Measurements from ENCODE around the gene COA4. TPM values are rescaled to one million over a fixed set of nuclear protein-coding genes. Genes with fewer than 3 reads are reported as not detected.

Gene COA4
- total RNA-seq, 1 experiment from 2014 or later, result 97.0 TPM

DNA sequence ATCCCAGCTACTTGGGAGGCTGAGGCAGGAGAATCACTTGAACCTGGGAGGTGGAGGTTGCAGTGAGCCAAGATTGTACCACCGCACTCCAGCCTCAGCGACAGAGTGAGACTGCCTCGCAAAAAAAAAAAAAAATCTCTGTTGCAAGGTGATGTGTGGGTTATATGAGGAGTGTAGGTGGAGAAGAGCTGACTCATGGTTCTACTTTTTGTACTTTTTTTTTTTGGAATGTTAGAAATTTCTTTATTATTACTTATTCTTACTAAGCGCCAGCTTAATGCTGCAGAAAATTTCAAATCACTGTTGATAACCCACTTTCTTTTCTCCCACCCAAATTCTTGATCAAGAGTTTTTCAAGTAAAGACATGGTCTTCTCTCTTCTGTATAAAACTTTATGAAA, 44.5 kb upstream of the COA4 start:
- Histone ChIP-seq H3K9me2 (ENCODE audit: insufficient read depth) (no peaks in the 10 kb centered on the region), H3K4me2 (ENCODE audit: low read length) (no peak overlapping the region), H2AFZ (ENCODE audit: low read depth, low read length, poor library complexity, severe bottlenecking) (no peak overlapping the region), H3K27me3 (ENCODE audit: insufficient read depth, low read length) (no peaks in the 10 kb centered on the region), H3K4me3 (replicated peaks in 1 of 2; ENCODE audit: low read depth in 1 of 2, low read length in 2 of 2) (no peak overlapping the region), H3K9me3 (ENCODE audit: control insufficient read depth in 1 of 2, insufficient read depth in 1 of 2, low read depth in 1 of 2, low read length in 2 of 2) (no peaks in the 10 kb centered on the region), H3K79me2 (ENCODE audit: insufficient read depth, low read length) (no peaks in the 10 kb centered on the region), H3K27ac (ENCODE audit: low read depth, low read length) (no peak overlapping the region), H3K4me1 (ENCODE audit: control insufficient read depth in 1 of 2, insufficient read depth in 2 of 2, low read length in 2 of 2) (no peaks in the 10 kb centered on the region), H4K20me1 (ENCODE audit: insufficient read depth) (no peaks in the 10 kb centered on the region), H3K36me3 (ENCODE audit: control insufficient read depth in 1 of 2, insufficient read depth in 2 of 2, low read length in 2 of 2) (no peaks in the 10 kb centered on the region; a peak in 1 of 4 replicates), H3K9ac (ENCODE audit: low read length) (no peak overlapping the region)
- CTCF ChIA-PET, result interaction anchor here (1.4 kb wide), 1 partner anchor 10 kb away, joined by 4 read pairs; no protein-coding TSS in a partner anchor
- no peak for DNase-seq (ENCODE audit: low read depth, low spot score)
- intact Hi-C loops (cut with micrococcal nuclease), result no loop called here
- BruUV-seq (replicated peaks), result no TSS peak
- RAD21 ChIA-PET (ENCODE audit: low non-redundant PET in 1 of 2, low total read pairs in 2 of 2, uncharacterized antibody in 2 of 2, unreplicated experiment in 2 of 2), result no interaction called here
- POLR2A ChIA-PET, result no interaction called here
- ATAC-seq, result no peak
- TF ChIP-seq CBX3 (IDR thresholded peaks at IDR 0.05; ENCODE audit: low read depth) (no peak), JUND (IDR thresholded peaks at IDR 0.05) (no peak), ELF1 (IDR thresholded peaks at IDR 0.05; ENCODE audit: borderline replicate concordance, low read depth) (no peak), RAD21 (IDR thresholded peaks at IDR 0.05; ENCODE audit: low read depth) (no peak), ZFX (IDR thresholded peaks at IDR 0.05) (no peak), POLR2A (IDR thresholded peaks at IDR 0.05; ENCODE audit: borderline replicate concordance, extremely low read depth, insufficient read depth, insufficient read length) (no peak), FOSL1 (IDR thresholded peaks at IDR 0.05; ENCODE audit: low read depth) (no peak), EGR1 (IDR thresholded peaks at IDR 0.05; ENCODE audit: low read depth) (no peak), SRF (IDR thresholded peaks at IDR 0.05; ENCODE audit: low read depth) (no peak), POLR2AphosphoS5 (IDR thresholded peaks at IDR 0.05; ENCODE audit: low read depth, low read length) (no peak), ZNF274 (IDR thresholded peaks at IDR 0.05; ENCODE audit: low read depth, low read length) (no peak), YY1 (IDR thresholded peaks at IDR 0.05; ENCODE audit: extremely low read depth, insufficient replicate concordance, low read depth, low read length) (no peak), EZH2phosphoT487 (IDR thresholded peaks at IDR 0.05; ENCODE audit: borderline replicate concordance) (no peak)
- TF ChIP-seq, protein P1, sequence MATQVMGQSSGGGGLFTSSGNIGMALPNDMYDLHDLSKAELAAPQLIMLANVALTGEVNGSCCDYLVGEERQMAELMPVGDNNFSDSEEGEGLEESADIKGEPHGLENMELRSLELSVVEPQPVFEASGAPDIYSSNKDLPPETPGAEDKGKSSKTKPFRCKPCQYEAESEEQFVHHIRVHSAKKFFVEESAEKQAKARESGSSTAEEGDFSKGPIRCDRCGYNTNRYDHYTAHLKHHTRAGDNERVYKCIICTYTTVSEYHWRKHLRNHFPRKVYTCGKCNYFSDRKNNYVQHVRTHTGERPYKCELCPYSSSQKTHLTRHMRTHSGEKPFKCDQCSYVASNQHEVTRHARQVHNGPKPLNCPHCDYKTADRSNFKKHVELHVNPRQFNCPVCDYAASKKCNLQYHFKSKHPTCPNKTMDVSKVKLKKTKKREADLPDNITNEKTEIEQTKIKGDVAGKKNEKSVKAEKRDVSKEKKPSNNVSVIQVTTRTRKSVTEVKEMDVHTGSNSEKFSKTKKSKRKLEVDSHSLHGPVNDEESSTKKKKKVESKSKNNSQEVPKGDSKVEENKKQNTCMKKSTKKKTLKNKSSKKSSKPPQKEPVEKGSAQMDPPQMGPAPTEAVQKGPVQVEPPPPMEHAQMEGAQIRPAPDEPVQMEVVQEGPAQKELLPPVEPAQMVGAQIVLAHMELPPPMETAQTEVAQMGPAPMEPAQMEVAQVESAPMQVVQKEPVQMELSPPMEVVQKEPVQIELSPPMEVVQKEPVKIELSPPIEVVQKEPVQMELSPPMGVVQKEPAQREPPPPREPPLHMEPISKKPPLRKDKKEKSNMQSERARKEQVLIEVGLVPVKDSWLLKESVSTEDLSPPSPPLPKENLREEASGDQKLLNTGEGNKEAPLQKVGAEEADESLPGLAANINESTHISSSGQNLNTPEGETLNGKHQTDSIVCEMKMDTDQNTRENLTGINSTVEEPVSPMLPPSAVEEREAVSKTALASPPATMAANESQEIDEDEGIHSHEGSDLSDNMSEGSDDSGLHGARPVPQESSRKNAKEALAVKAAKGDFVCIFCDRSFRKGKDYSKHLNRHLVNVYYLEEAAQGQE (IDR thresholded peaks at IDR 0.05; ENCODE audit: low read depth), result no peak
- TF ChIP-seq, protein P2, sequence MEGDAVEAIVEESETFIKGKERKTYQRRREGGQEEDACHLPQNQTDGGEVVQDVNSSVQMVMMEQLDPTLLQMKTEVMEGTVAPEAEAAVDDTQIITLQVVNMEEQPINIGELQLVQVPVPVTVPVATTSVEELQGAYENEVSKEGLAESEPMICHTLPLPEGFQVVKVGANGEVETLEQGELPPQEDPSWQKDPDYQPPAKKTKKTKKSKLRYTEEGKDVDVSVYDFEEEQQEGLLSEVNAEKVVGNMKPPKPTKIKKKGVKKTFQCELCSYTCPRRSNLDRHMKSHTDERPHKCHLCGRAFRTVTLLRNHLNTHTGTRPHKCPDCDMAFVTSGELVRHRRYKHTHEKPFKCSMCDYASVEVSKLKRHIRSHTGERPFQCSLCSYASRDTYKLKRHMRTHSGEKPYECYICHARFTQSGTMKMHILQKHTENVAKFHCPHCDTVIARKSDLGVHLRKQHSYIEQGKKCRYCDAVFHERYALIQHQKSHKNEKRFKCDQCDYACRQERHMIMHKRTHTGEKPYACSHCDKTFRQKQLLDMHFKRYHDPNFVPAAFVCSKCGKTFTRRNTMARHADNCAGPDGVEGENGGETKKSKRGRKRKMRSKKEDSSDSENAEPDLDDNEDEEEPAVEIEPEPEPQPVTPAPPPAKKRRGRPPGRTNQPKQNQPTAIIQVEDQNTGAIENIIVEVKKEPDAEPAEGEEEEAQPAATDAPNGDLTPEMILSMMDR (IDR thresholded peaks at IDR 0.05 in 2 of 3, conservative IDR thresholded peaks at IDR 0.05 in 1 of 3; ENCODE audit: borderline replicate concordance in 1 of 3, insufficient read depth in 1 of 3, low read depth in 2 of 3, low read length in 2 of 3), result no peak
- TF ChIP-seq, protein P3, sequence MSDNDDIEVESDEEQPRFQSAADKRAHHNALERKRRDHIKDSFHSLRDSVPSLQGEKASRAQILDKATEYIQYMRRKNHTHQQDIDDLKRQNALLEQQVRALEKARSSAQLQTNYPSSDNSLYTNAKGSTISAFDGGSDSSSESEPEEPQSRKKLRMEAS (IDR thresholded peaks at IDR 0.05), result no peak
- TF ChIP-seq, protein P4, sequence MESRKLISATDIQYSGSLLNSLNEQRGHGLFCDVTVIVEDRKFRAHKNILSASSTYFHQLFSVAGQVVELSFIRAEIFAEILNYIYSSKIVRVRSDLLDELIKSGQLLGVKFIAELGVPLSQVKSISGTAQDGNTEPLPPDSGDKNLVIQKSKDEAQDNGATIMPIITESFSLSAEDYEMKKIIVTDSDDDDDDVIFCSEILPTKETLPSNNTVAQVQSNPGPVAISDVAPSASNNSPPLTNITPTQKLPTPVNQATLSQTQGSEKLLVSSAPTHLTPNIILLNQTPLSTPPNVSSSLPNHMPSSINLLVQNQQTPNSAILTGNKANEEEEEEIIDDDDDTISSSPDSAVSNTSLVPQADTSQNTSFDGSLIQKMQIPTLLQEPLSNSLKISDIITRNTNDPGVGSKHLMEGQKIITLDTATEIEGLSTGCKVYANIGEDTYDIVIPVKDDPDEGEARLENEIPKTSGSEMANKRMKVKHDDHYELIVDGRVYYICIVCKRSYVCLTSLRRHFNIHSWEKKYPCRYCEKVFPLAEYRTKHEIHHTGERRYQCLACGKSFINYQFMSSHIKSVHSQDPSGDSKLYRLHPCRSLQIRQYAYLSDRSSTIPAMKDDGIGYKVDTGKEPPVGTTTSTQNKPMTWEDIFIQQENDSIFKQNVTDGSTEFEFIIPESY (IDR thresholded peaks at IDR 0.05; ENCODE audit: extremely low read depth, insufficient replicate concordance, low read length), result no peak

Measured in HCT116 (cell line).